KMS-11 (cell line): ENCODE data around the gene IQGAP2.
A peak's percentile ranks its signal among the peaks of the same experiment; 100 is the strongest.

ENCODE experiments used
- H2AFZ ChIP-seq: fragments of 200-600 bp; sonication (generic); 2 replicates; pipeline ENCODE4 v1.6.1; 2016; ENCODE audit warnings: antibody characterized with exemption, mixed run types, low read depth
- H3K27ac ChIP-seq: fragments of 200-600 bp; sonication (generic); 2 replicates; pipeline ENCODE4 v1.6.1; 2016; ENCODE audit warnings: mild to moderate bottlenecking, mixed run types
- H3K27me3 ChIP-seq: fragments of 200-600 bp; sonication (generic); 2 replicates; pipeline ENCODE4 v1.6.1; 2017; ENCODE audit warnings: mild to moderate bottlenecking, low read depth, mixed run types, moderate library complexity; ENCODE audit not compliant: insufficient read depth
- H3K36me3 ChIP-seq: fragments of 200-600 bp; sonication (generic); 2 replicates; pipeline ENCODE4 v1.6.1; 2017; ENCODE audit warnings: mild to moderate bottlenecking, mixed run types; ENCODE audit not compliant: insufficient read depth
- H3K4me1 ChIP-seq: fragments of 200-600 bp; sonication (generic); 2 replicates; pipeline ENCODE4 v1.6.1; 2016; ENCODE audit warnings: mild to moderate bottlenecking, low read depth, mixed run types; ENCODE audit not compliant: poor library complexity, severe bottlenecking
- H3K4me2 ChIP-seq: fragments of 200-600 bp; sonication (generic); 2 replicates; pipeline ENCODE4 v1.7.0; 2016; ENCODE audit warnings: mild to moderate bottlenecking, mixed run types
- H3K4me3 ChIP-seq: fragments of 200-600 bp; sonication (generic); IDR thresholded peaks from 2 replicates; pipeline ENCODE4 v1.6.1; 2017; ENCODE audit warnings: low read depth, low read length, mixed read lengths; ENCODE audit not compliant: insufficient read depth
- H3K79me2 ChIP-seq: fragments of 200-600 bp; sonication (generic); 2 replicates; pipeline ENCODE4 v1.6.1; 2016; ENCODE audit warnings: low read depth, mixed run types; ENCODE audit not compliant: insufficient read depth
- H3K9ac ChIP-seq: fragments of 200-600 bp; sonication (generic); 2 replicates; pipeline ENCODE4 v1.6.1; 2016; ENCODE audit warnings: mild to moderate bottlenecking, mixed run types
- H4K20me1 ChIP-seq: fragments of 200-600 bp; sonication (generic); 2 replicates; pipeline ENCODE4 v1.6.1; 2016; ENCODE audit warnings: mild to moderate bottlenecking, mixed run types; ENCODE audit not compliant: insufficient read depth
- TF ChIP-seq, protein P1 (sequence below): fragments of 200-600 bp; sonication (generic); conservative IDR thresholded peaks from 2 replicates; pipeline ENCODE4 v1.6.1; 2017; ENCODE audit warnings: low read depth, mild to moderate bottlenecking, antibody characterized with exemption, low read length, moderate library complexity, mixed read lengths

Gene IQGAP2

GRCh38 chr5:76446776-76447175, 43.7 kb downstream of the IQGAP2 start:
- Histone ChIP-seq H3K4me3 (no peak overlapping the region), H3K4me1 (peaks cover 41% of the 10 kb centered on the region), H4K20me1 (0 out of 2 replicates have a peak, but pooled peaks cover 19% of the 10 kb centered on the region), H3K4me2 (no peak overlapping the region), H3K27me3 (no peaks in the 10 kb centered on the region), H2AFZ (no peak overlapping the region), H3K79me2 (peaks cover 82% of the 10 kb centered on the region), H3K36me3 (no peaks in the 10 kb centered on the region), H3K27ac (no peak overlapping the region), H3K9ac (no peak overlapping the region)
- TF ChIP-seq, protein P1, sequence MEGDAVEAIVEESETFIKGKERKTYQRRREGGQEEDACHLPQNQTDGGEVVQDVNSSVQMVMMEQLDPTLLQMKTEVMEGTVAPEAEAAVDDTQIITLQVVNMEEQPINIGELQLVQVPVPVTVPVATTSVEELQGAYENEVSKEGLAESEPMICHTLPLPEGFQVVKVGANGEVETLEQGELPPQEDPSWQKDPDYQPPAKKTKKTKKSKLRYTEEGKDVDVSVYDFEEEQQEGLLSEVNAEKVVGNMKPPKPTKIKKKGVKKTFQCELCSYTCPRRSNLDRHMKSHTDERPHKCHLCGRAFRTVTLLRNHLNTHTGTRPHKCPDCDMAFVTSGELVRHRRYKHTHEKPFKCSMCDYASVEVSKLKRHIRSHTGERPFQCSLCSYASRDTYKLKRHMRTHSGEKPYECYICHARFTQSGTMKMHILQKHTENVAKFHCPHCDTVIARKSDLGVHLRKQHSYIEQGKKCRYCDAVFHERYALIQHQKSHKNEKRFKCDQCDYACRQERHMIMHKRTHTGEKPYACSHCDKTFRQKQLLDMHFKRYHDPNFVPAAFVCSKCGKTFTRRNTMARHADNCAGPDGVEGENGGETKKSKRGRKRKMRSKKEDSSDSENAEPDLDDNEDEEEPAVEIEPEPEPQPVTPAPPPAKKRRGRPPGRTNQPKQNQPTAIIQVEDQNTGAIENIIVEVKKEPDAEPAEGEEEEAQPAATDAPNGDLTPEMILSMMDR = no peak

DNA sequence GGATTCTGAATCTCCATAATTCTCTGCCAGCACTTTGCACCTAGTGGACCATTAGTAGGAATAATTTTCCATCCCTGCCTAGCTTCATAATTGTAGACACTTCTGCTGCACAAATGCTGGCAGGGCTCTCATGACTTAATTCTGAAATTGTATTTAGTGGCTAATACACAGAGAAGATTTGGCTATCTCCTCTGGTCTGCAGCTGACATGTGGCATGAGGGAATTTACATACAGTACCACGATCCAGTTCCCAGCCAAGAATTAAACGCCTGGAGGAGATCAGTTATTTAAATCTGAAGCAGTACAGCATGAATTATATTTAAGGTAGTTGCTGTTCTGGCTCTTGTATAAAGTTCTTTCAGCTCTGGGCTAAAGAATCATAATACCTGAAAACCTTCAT, 46.5 kb downstream of the IQGAP2 start:
- H4K20me1 ChIP-seq = peaks cover 6% of the 10 kb centered on the region; the same call in 1 of the 2 replicates
- H3K79me2 ChIP-seq = peaks cover 75% of the 10 kb centered on the region
- H3K4me3 ChIP-seq = no peak overlapping the region
- H3K4me2 ChIP-seq = peak overlapping the region; percentile 1; the same call in 1 of the 2 replicates
- peaks cover 45% of the 10 kb centered on the region for H3K4me1 ChIP-seq
- no peak overlapping the region for H3K27ac ChIP-seq
- TF ChIP-seq, protein P1 = no peak
- no peaks in the 10 kb centered on the region for H3K36me3 ChIP-seq
- H3K9ac ChIP-seq = no peak overlapping the region
- no peaks in the 10 kb centered on the region for H3K27me3 ChIP-seq
- H2AFZ ChIP-seq = no peak overlapping the region

DNA sequence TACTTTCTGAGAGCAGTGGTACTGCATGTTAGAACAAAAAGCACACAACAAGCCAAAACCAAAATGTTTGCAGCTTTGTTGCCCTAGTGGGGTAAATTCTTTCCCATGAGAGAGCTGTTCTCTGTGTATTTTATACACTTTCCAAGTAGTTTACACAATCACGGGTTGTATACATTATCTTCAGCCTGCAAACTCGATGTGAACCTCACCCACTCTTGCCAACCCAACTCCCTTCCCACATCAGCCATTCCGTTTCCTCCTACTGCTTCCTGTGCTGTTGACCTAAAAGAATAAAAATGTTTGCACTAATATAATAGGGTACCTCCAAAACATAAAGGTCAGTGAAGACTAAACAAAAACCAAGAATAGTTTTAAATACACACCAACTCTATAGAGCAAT, 47.0 kb downstream of the IQGAP2 start:
- Histone ChIP-seq H4K20me1 (peaks cover 6% of the 10 kb centered on the region; the same call in 1 of the 2 replicates), H2AFZ (no peak overlapping the region), H3K79me2 (peaks cover 73% of the 10 kb centered on the region), H3K4me1 (peaks cover 45% of the 10 kb centered on the region), H3K9ac (no peak overlapping the region), H3K27ac (no peak overlapping the region; the same call in 1 of the 2 replicates), H3K4me3 (no peak overlapping the region), H3K36me3 (no peaks in the 10 kb centered on the region), H3K4me2 (peak overlapping the region; percentile 1; the same call in 1 of the 2 replicates), H3K27me3 (no peaks in the 10 kb centered on the region)
- TF ChIP-seq, protein P1 = no peak

DNA sequence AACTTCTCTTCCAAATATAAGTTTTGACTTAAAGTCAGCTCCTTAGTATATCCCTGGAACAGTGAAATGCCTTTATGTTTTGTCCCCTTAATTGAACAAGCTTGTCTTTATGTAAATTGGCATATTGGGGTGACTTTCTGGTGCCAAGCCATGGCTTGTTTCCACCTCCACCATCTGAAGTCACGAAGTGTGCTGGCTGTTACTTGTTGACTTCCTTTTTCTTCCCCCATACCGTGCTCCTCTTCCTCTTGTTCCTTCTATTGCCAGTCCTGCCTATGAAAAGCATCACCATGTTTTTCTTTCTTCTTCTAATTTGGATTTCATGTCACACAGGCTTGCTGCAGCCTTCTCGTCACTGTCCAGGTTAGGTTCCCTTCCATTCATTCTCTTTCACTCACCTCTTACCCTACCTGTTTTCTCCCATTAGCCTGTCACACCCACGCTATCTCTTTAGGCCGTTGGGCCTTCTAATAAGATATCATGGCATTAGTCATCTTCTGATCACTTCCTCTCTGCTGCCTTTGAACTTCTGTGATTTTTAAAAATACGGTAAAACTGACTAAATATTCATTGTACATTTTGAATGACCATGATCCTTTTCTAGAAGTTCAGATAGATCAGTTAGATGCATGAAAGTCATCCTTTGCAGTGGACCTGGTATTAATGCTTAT, 48.1 kb downstream of the IQGAP2 start:
- TF ChIP-seq, protein P1 = no peak
- Histone ChIP-seq H4K20me1 (peaks cover 9% of the 10 kb centered on the region; the same call in 1 of the 2 replicates), H2AFZ (no peak overlapping the region), H3K4me3 (no peak overlapping the region), H3K27me3 (no peaks in the 10 kb centered on the region), H3K79me2 (peaks cover 73% of the 10 kb centered on the region), H3K27ac (no peak overlapping the region; the same call in 1 of the 2 replicates), H3K4me2 (no peak overlapping the region), H3K9ac (no peak overlapping the region), H3K4me1 (peaks cover 45% of the 10 kb centered on the region), H3K36me3 (no peaks in the 10 kb centered on the region)
